Stomach (tissue), 4 donors: ENCODE measurements around the gene IDI2.

Experiments
- EP300 ChIP-seq: sonication (generic); formaldehyde crosslinking; IDR thresholded peaks from one replicate; pipeline ENCODE4 v1.6.1; 2017; ENCODE audit warnings: antibody characterized with exemption
- POLR2A ChIP-seq, 4 donors: fragments of 450-650 bp; IDR thresholded peaks; one replicate each; pipeline ENCODE4 v1.6.1; 2016; ENCODE audit warnings: antibody characterized with exemption in 4 of 4, control low read depth in 2 of 4, mild to moderate bottlenecking in 1 of 4, moderate library complexity in 1 of 4
- POLR2AphosphoS5 ChIP-seq, 3 donors: sonication (generic); formaldehyde crosslinking; IDR thresholded peaks; one replicate each; pipeline ENCODE4 v1.6.1; 2016; ENCODE audit warnings: antibody characterized with exemption in 3 of 3
- TF ChIP-seq, protein P1 (sequence below), 7 experiments: fragments of 450-650 bp in 4 of 7; fragments of 200-600 bp in 3 of 7; sonication (generic) in 3 of 7; IDR thresholded peaks; one replicate each; pipeline ENCODE4 v1.5.1; 2016 to 2019; ENCODE audit warnings: antibody characterized with exemption in 7 of 7, control low read depth in 2 of 7, mild to moderate bottlenecking in 1 of 7

DNA sequence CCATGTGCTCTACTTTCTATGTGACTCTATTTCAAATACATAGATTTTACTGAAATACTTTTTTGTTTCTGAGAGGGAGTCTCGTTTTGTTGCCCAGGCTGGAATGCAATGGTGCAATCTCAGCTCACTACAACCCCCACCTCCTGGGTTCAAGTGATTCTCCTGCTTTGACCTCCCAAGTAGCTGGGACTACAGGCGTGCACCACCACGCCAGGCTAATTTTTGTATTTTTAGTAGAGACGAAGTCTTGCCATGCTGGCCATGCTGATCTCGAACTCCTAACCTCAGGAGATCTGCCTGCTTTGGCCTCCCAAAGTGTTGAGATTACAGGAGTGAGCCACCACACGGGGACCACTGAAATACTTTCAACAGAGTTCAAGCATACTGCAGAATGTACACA lies 19.8 kb upstream of the IDI2 start:
- TF ChIP-seq, protein P1, sequence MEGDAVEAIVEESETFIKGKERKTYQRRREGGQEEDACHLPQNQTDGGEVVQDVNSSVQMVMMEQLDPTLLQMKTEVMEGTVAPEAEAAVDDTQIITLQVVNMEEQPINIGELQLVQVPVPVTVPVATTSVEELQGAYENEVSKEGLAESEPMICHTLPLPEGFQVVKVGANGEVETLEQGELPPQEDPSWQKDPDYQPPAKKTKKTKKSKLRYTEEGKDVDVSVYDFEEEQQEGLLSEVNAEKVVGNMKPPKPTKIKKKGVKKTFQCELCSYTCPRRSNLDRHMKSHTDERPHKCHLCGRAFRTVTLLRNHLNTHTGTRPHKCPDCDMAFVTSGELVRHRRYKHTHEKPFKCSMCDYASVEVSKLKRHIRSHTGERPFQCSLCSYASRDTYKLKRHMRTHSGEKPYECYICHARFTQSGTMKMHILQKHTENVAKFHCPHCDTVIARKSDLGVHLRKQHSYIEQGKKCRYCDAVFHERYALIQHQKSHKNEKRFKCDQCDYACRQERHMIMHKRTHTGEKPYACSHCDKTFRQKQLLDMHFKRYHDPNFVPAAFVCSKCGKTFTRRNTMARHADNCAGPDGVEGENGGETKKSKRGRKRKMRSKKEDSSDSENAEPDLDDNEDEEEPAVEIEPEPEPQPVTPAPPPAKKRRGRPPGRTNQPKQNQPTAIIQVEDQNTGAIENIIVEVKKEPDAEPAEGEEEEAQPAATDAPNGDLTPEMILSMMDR (IDR thresholded peaks at IDR 0.05), result no peak
- TF ChIP-seq POLR2AphosphoS5 (IDR thresholded peaks at IDR 0.05) (no peak), EP300 (no peak), POLR2A (IDR thresholded peaks at IDR 0.05) (no peak)
